ENCODE results near the gene ABCC1. TPM values are rescaled to one million over a fixed set of nuclear protein-coding genes. Genes with fewer than 3 reads are reported as not detected.
"Not testable (repeated sequence)": the region's sequence is repeated elsewhere in the genome, so short reads cannot be mapped to it uniquely, and the experiment has no call there.

The ABCC1 gene
- total and polyA plus RNA-seq, 2 donors (not counting 1 experiment from before 2014, with no cell fraction given), result 54.1 to 178 TPM

DNA sequence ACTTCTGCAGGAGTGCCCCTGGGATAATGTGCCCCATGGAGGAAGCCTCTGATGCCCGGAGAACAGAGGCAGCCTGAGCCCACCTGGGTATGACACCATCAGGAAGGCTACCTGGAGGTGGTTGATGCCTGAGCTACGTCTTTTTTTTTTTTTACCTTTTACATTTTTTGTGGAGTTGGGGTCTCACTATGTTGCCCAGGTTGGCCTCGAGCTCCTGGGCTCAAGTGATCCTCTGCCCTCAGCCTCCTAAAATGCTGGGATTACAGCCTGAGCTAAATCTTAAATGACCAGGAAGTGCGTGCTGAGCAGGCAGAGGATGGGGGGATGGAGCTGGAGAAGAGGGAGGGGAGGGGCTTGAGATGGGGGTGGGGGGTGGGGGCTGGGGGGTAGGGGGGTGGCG, 241.1 kb downstream of the ABCC1 start:
- Histone ChIP-seq H3K4me3 (replicated peaks in 1 of 4; ENCODE audit: control extremely low read depth in 1 of 4, insufficient read depth in 1 of 4, low read depth in 3 of 4, low read length in 4 of 4) (no peak overlapping the region), H3K27me3 (ENCODE audit: control insufficient read depth, insufficient read depth, low read length) (peaks cover 4% of the 10 kb centered on the region)

DNA sequence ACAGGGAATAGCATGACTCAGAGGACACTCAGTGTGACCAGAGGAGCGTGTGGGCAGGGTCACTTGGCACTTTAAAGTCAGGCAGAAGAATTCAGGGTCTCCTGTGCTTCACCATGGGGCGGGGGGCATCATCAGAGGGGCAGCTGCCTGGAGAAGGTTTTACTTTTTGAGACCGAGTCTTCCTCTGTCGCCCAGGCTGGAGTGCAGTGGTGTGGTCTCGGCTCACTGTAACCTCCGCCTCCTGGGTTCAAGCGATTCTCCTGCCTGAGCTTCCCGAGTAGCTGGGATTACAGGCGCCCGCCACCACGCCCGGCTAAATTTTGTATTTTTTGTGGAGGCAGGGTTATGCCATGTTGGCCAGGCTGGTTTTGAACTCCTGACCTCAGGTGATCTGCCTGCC, 241.6 kb downstream of the ABCC1 start:
- H3K4me3 ChIP-seq (replicated peaks in 1 of 4; ENCODE audit: control extremely low read depth in 1 of 4, insufficient read depth in 1 of 4, low read depth in 3 of 4, low read length in 4 of 4); H2AFZ ChIP-seq (ENCODE audit: low read length); H3K79me2 ChIP-seq (ENCODE audit: control insufficient read depth, insufficient read depth, low read length); H3K36me3 ChIP-seq (ENCODE audit: control insufficient read depth, insufficient read depth, low read length); H3K9ac ChIP-seq (ENCODE audit: insufficient read depth, low read length); H3K4me1 ChIP-seq (ENCODE audit: control insufficient read depth, extremely low read depth, insufficient read depth, low read length); H3K27ac ChIP-seq (ENCODE audit: insufficient read depth, low read length); H3K9me3 ChIP-seq (ENCODE audit: control insufficient read depth, insufficient read depth, low read depth, low read length); DNase-seq (ENCODE audit: low read depth in 2 of 2); H3K27me3 ChIP-seq (ENCODE audit: control insufficient read depth, insufficient read depth, low read length); H4K20me1 ChIP-seq (ENCODE audit: control insufficient read depth, extremely low read depth, insufficient read depth, low read length); H3K4me2 ChIP-seq (ENCODE audit: extremely low read depth, insufficient read depth, low read length): not testable (repeated sequence)

More for the DNA sequence above, 241.1 kb downstream of the ABCC1 start:
- Histone ChIP-seq H3K79me2 (ENCODE audit: control insufficient read depth, insufficient read depth, low read length) (no peaks in the 10 kb centered on the region), H3K4me2 (ENCODE audit: extremely low read depth, insufficient read depth, low read length) (no peak overlapping the region), H3K36me3 (ENCODE audit: control insufficient read depth, insufficient read depth, low read length) (no peaks in the 10 kb centered on the region), H2AFZ (ENCODE audit: low read length) (no peak overlapping the region), H3K9me3 (ENCODE audit: control insufficient read depth, insufficient read depth, low read depth, low read length) (no peaks in the 10 kb centered on the region), H3K9ac (ENCODE audit: insufficient read depth, low read length) (no peak overlapping the region), H4K20me1 (ENCODE audit: control insufficient read depth, extremely low read depth, insufficient read depth, low read length) (no peaks in the 10 kb centered on the region), H3K27ac (ENCODE audit: insufficient read depth, low read length) (no peak overlapping the region), H3K4me1 (ENCODE audit: control insufficient read depth, extremely low read depth, insufficient read depth, low read length) (no peaks in the 10 kb centered on the region)
- no peak for DNase-seq (ENCODE audit: low read depth in 2 of 2)
- TF ChIP-seq, protein P1, sequence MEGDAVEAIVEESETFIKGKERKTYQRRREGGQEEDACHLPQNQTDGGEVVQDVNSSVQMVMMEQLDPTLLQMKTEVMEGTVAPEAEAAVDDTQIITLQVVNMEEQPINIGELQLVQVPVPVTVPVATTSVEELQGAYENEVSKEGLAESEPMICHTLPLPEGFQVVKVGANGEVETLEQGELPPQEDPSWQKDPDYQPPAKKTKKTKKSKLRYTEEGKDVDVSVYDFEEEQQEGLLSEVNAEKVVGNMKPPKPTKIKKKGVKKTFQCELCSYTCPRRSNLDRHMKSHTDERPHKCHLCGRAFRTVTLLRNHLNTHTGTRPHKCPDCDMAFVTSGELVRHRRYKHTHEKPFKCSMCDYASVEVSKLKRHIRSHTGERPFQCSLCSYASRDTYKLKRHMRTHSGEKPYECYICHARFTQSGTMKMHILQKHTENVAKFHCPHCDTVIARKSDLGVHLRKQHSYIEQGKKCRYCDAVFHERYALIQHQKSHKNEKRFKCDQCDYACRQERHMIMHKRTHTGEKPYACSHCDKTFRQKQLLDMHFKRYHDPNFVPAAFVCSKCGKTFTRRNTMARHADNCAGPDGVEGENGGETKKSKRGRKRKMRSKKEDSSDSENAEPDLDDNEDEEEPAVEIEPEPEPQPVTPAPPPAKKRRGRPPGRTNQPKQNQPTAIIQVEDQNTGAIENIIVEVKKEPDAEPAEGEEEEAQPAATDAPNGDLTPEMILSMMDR (conservative IDR thresholded peaks at IDR 0.05 in 1 of 2, IDR thresholded peaks at IDR 0.05 in 1 of 2; ENCODE audit: low read depth in 1 of 2, low read length in 2 of 2), result no peak
- no peak for TF ChIP-seq EZH2 (IDR thresholded peaks at IDR 0.05; ENCODE audit: low read length, missing control alignments)

DNA sequence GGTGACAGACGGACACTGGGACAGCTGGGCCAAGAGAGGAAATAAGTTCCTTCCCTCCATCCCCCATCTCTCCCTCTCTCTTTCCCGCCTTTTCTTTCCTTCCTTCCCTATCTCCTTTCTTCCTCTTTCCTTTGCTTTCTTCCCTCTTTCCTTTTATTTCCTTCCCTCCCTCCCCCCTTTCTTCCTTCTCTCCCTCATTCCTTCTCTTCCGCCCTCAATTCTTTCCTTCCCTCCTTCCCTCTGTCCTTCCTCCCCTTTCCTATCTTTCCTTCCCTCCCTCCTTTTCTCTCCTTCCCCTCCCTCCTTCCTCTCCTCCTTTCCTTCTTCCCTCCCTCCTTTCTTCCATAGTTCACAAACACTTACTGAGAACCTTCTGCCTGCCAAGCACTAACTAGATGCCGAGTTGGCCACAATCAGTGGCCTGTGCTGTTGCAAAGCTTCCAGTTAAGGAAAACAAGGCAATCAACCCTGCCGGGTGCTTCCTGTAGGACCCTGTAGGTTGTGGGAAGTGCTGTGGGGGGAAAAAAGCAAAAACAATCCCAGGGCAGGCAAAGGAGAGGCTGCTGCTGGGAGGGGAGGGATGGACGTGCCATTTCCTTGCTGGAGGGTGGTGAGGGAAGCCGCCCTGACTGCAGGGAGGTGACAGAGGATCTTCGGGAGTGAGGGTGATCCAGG, 242.2 kb downstream of the ABCC1 start:
- DNase-seq (ENCODE audit: low read depth in 2 of 2), result no peak
- Histone ChIP-seq H3K9me3 (ENCODE audit: control insufficient read depth, insufficient read depth, low read depth, low read length) (no peaks in the 10 kb centered on the region), H4K20me1 (ENCODE audit: control insufficient read depth, extremely low read depth, insufficient read depth, low read length) (no peaks in the 10 kb centered on the region), H3K4me3 (replicated peaks in 1 of 4; ENCODE audit: control extremely low read depth in 1 of 4, insufficient read depth in 1 of 4, low read depth in 3 of 4, low read length in 4 of 4) (no peak overlapping the region), H3K9ac (ENCODE audit: insufficient read depth, low read length) (no peak overlapping the region), H3K4me2 (ENCODE audit: extremely low read depth, insufficient read depth, low read length) (no peak overlapping the region), H3K4me1 (ENCODE audit: control insufficient read depth, extremely low read depth, insufficient read depth, low read length) (no peaks in the 10 kb centered on the region), H3K27ac (ENCODE audit: insufficient read depth, low read length) (no peak overlapping the region), H3K36me3 (ENCODE audit: control insufficient read depth, insufficient read depth, low read length) (no peaks in the 10 kb centered on the region), H3K27me3 (ENCODE audit: control insufficient read depth, insufficient read depth, low read length) (peaks cover 4% of the 10 kb centered on the region), H2AFZ (ENCODE audit: low read length) (no peak overlapping the region), H3K79me2 (ENCODE audit: control insufficient read depth, insufficient read depth, low read length) (no peaks in the 10 kb centered on the region)
- no peak for TF ChIP-seq EZH2 (IDR thresholded peaks at IDR 0.05; ENCODE audit: low read length, missing control alignments)
- TF ChIP-seq, protein P1 (conservative IDR thresholded peaks at IDR 0.05 in 1 of 2, IDR thresholded peaks at IDR 0.05 in 1 of 2; ENCODE audit: low read depth in 1 of 2, low read length in 2 of 2), result no peak

Other genes starting within 250 kb of the ABCC1 start
- 14.5 and 28.8 TPM in 2 replicates for gene MYH11, start 92.6 kb upstream of the ABCC1 start, total RNA-seq
- 1.3 and 1.9 TPM in 2 replicates for gene MYH11, start 92.6 kb upstream of the ABCC1 start, polyA plus RNA-seq
- gene CEP20, start 61.0 kb upstream of the ABCC1 start, total RNA-seq, result 56.2 and 60.9 TPM in 2 replicates
- gene CEP20, start 61.0 kb upstream of the ABCC1 start, polyA plus RNA-seq, result 42.9 and 56.6 TPM in 2 replicates